NCI-H524 treated with DMSO at 0.1 percent for 48 hours (cell line): ENCODE measurements around the gene COLEC12.

ENCODE experiments used
- DNase-seq: peaks from one replicate; lab custom pipeline; 2025; lab: John Stamatoyannopoulos, UW

Gene COLEC12

GRCh38 chr18:438571-438970 is 61.9 kb downstream of the COLEC12 start:
- DNase-seq, result no peak

GRCh38 chr18:435940-436339 is 64.6 kb downstream of the COLEC12 start:
- no peak for DNase-seq

GRCh38 chr18:434410-434809 is 66.1 kb downstream of the COLEC12 start:
- no peak for DNase-seq

GRCh38 chr18:433960-434359 is 66.5 kb downstream of the COLEC12 start:
- no peak for DNase-seq

GRCh38 chr18:433298-433697 is 67.2 kb downstream of the COLEC12 start:
- no peak for DNase-seq

GRCh38 chr18:432791-433190 is 67.7 kb downstream of the COLEC12 start:
- DNase-seq, result no peak

GRCh38 chr18:429030-429429 is 71.5 kb downstream of the COLEC12 start:
- DNase-seq, result no peak

GRCh38 chr18:427005-427404 is 73.5 kb downstream of the COLEC12 start:
- DNase-seq, result no peak

GRCh38 chr18:425106-425745 is 75.3 kb downstream of the COLEC12 start:
- DNase-seq, result no peak

- no peak for DNase-seq
These were observed 75.8 kb downstream of the COLEC12 start for GRCh38 chr18:424668-425067.

- no peak for DNase-seq
These were observed 76.3 kb downstream of the COLEC12 start for GRCh38 chr18:424071-424661.

- no peak for DNase-seq
These were observed 77.5 kb downstream of the COLEC12 start for GRCh38 chr18:422966-423365.

GRCh38 chr18:421247-422155 is 79.0 kb downstream of the COLEC12 start:
- no peak for DNase-seq

GRCh38 chr18:420661-421246 is 79.7 kb downstream of the COLEC12 start:
- DNase-seq, result no peak

- DNase-seq, result no peak
These were observed 80.8 kb downstream of the COLEC12 start for GRCh38 chr18:419541-420175.

- DNase-seq, result no peak
These were observed 83.0 kb downstream of the COLEC12 start for GRCh38 chr18:417495-417894.

- no peak for DNase-seq
These were observed 83.6 kb downstream of the COLEC12 start for GRCh38 chr18:416930-417329.

GRCh38 chr18:415617-416612 is 84.6 kb downstream of the COLEC12 start:
- DNase-seq, result no peak

- no peak for DNase-seq
These were observed 85.5 kb downstream of the COLEC12 start for GRCh38 chr18:415047-415446.

GRCh38 chr18:413233-413632 is 87.3 kb downstream of the COLEC12 start:
- DNase-seq, result no peak

GRCh38 chr18:410047-410455 is 90.5 kb downstream of the COLEC12 start:
- DNase-seq, result no peak
